ENCODE results near the gene PSEN1.

Gene PSEN1

DNA sequence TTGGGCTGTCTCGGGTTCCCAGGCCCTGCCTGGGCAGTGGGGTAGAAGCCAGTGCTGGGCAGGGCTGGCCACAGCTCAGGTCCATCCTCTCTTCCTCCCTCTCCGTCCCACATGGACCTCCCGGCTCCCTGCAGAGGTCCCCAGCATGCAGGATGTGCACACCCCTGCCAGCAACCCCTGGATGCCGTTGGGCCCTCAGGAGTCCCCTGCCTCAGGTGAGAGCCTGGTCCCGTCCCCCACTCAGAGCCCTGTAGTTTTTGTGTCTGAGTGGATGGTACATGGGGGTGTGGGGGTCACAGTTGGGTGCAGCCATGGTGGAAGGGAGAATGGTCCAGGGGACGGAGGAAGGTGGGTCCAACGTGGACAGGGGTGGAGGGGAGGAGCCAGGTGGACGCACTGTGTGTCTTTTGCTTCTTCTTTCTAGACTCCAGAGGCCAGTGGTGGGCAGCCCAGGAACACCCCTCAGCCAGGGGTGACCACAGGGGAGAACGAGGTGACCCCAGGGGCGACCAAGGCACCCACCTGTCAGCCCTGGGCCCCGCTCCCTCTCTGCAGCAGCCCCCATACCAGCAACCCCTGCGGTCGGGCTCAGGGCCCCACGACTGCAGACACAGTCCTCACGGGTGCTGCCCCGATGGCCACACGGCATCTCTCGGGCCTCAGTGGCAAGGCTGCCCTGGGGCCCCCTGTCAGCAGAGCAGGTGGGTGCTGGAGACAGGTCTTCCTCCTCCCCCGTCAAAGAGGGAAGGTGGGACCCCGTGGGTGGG, 122.7 kb downstream of the PSEN1 start:
- DNase-seq: no peak

DNA sequence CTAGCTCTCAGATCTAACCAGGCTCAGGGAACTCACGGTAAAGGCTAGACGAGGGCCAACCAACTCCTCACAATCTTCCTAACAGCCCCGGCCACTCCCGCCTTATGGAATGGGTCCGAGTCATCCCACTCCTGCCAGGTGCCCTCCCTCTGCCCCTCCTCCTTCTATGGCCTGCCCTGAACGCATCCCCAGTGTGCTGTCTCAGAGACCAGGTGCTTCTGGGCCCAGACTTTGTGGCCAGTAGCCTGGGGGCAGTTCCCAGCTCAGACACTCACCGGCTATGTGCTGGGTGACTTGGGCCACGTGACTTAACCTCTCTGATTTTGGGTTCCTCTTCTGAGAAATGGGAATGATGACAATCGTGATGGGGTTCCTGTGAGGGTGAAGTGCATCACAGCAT, 123.5 kb downstream of the PSEN1 start:
- no peak for DNase-seq

DNA sequence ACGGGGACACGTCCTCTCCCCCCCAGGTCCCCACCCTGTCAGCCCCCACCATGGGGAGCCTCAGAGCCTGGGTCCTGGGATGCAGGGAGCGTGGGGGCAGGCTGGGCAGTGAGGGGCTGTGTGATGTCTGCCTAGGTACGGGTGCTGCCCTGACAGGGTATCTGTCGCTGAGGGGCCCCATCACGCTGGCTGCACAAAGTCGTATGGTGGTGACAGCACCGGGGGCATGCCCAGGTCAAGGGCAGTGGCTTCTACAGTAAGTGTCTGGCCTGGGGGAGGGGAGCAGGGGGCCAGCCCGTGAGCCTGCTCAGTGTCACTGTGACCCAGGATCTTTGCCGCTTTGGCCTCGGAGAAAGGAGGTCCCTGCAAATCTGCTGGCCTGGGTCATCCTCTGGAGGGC, 124.3 kb downstream of the PSEN1 start:
- DNase-seq: no peak

DNA sequence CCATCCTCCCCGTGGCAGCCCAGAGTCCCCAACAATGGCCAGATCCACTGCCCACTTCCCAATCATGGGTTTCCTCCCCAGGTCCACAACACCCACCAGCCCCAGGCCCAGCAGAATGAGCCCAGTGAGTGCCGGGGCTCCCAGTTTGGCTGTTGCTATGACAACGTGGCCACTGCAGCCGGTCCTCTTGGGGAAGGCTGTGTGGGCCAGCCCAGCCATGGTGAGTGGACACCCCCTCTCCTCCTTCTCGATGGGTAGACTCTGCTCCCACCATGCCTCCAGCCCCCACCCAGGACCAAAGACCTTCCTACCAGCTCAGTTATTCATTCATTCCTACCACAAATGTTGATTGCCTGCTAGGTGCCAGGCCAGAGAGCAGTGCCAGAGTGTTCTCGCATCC, 124.8 kb downstream of the PSEN1 start:
- no peak for DNase-seq

DNA sequence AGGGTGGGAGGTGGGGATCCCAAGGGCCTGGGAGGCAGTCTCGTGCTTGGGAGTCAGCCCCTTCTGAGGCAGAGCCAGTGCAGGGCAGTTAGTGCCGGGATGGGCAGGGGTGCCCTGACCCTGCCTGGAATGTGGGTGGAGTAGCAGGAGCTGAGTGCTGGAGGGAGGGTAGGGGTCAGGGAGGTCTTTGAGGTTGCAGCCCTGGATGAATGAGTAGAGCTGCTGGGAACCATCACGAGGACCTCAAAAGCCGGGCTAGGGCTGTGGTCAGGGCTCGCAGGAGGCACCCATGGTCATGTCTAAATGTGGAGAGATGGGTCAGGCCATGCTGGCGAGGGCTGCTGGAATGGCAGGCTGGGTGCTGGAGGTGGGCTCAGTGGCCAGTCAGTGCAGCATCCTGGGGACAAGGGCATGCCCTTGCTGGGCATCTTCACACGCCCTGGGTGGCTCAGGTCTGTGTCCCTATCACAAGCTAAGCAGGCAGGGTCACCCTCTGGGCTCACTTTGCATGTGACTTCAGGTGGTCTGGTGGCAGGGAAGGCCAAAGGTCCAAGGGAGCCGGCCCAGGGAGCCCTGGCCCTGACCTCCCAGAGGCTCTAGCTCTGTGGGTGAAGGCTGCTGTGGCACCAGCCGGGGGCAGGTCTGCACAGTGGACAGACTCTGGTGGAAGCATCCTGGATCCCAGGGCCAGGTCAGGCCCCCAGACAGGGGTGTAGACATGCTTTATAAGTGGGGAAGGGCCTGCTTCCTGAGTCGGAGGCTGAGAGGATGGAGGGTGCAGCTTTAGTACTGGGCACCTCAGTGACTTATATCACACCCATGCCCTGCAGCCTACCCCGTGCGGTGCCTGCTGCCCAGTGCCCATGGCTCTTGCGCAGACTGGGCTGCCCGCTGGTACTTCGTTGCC, 125.5 kb downstream of the PSEN1 start:
- DNase-seq: no peak

DNA sequence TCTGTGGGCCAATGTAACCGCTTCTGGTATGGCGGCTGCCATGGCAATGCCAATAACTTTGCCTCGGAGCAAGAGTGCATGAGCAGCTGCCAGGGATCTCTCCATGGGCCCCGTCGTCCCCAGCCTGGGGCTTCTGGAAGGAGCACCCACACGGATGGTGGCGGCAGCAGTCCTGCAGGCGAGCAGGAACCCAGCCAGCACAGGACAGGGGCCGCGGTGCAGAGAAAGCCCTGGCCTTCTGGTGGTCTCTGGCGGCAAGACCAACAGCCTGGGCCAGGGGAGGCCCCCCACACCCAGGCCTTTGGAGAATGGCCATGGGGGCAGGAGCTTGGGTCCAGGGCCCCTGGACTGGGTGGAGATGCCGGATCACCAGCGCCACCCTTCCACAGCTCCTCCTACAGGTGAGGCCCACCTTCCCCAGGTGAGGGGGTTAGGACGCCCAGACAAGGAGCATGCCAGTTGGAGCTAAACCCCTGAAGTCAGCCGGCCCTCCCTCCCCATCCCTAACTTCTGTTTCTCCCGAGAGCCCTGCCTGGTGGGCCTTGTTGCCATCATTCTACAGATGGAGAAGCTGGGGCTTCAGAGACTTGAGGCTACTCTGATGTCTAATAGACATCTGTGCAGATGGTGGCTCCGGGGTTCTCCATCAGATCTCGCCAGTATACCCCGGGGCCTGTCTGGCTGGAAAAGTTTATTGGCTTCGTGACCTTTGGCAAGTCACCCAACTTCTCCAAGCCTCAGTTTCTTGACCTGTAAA, 126.3 kb downstream of the PSEN1 start:
- DNase-seq: no peak

DNA sequence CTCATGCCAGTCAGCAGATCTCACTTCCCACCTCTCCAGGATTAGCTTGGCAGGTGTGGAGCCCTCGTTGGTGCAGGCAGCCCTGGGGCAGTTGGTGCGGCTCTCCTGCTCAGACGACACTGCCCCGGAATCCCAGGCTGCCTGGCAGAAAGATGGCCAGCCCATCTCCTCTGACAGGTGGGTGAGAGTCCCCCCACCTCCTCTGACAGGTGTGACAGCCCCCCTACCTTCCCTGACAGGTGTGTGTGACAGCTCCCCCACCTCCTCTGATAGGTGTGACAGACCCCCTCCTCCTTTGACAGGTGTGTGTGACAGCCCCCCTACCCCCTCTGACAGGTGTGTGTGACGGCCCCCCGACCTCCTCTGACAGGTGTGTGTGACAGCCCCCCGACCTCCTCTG, 127.3 kb downstream of the PSEN1 start:
- DNase-seq: no peak

DNA sequence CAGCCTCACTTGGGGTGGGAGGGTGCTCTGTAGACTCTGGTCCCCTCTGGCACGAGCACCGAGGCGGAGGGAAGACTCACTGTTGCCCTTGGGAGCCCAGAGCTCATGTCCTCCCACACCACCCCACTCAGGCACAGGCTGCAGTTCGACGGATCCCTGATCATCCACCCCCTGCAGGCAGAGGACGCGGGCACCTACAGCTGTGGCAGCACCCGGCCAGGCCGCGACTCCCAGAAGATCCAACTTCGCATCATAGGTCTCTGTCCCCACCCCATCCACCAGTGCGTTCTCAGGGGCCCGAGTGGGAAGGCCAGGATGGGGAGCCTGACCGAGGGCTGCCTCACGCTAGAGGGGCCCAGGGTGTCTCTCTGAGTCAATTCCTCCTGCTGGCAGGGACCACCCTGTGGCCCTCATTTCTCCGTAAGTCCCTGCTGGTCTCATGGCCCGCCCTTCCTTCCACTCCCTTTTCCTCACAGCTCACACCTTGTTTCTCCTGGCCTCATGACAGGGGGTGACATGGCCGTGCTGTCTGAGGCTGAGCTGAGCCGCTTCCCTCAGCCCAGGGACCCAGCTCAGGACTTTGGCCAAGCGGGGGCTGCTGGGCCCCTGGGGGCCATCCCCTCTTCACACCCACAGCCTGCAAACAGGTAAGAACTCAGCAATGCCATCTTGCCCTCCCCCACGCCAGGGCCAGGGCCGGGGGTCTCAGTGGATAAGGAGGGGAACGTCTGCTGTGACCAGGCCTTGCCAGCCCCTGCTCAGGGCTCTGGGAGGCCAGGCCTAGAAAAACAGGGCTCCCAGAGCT, 128.0 kb downstream of the PSEN1 start:
- DNase-seq: no peak

DNA sequence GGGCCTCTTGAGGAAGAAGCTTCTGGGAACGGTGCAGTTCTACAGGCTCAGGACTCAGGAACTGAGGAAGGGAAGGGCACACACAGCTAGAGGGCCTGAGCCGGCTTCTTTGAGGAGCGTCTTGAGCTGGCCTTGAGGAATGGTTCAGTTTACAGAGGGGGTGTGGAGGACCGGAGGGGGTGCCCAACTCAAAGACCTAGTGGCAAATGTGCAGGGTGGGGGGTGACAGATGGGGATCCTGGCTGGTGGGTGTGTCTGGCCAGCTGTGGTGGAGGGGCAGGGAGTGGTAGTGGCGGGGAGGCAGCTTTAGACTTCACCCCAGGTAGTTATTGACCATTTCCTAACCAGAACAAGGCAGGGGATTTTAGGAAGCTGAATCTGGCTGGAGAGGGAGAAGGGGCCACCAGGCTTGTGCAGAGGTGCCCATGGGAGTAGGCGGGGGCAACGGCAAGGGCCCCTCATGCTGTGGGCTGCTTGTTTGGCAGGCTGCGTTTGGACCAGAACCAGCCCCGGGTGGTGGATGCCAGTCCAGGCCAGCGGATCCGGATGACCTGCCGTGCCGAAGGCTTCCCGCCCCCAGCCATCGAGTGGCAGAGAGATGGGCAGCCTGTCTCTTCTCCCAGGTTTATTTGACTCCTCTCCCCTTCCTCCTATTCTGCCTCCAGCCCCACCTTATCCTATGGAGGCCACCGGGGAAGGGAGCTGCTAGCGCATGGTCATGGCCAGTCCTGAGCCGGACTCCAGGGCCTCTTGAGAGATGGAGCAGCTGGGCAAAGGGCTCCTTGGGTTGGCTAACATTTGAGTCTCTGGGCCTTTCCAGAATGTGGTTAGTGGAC, 128.8 kb downstream of the PSEN1 start:
- DNase-seq: no peak

DNA sequence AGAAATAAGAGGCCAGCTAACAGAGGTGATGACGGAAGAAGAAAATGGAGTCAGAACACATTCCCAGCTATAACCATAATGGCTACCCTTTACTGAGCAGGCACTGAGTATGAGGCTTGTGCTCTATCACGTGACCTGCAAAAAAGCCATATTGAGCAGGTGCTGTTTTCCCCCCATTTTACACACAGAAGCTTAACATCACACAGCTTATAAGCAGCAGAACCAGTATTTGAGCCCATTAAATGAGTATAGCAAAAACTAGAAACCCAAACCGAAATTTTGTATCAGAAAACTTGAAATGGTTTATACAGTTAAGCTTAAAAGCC, 129.4 kb downstream of the PSEN1 start:
- no peak for DNase-seq

DNA sequence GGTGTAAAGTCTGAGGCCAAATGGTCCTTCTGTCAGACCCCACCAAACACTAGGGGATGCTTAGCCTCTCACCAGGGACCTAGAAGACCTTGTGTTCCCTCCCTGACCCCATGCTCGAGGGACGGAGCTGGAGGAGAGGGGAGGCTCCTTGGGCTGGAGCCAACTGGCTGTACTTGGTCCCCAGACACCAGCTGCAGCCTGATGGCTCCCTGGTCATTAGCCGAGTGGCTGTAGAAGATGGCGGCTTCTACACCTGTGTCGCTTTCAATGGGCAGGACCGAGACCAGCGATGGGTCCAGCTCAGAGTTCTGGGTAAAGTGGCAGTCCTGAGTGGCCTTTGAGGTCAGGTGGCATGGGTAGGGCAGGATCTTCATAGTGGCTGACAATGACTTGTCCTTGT, 130.0 kb downstream of the PSEN1 start:
- no peak for DNase-seq

DNA sequence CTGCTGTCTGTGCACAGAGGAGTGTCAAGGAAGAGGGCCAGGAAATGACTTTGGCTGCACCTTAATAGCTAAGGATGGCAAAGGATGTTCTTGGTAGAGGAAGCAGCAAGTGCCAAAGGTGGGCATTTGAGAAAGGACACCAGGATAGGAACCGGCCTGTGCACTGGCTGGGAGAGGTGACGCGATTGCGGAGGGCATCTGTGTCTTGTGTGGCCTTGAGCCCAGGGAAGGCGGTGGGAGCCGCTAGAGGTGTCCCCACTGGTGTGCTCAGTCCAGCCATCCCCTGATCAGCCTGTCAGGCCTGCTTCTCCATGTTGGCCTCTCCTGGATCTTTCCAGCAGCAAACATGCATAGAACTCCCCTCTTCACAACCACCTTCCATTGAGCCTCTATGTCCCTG, 131.2 kb downstream of the PSEN1 start:
- DNase-seq: no peak

DNA sequence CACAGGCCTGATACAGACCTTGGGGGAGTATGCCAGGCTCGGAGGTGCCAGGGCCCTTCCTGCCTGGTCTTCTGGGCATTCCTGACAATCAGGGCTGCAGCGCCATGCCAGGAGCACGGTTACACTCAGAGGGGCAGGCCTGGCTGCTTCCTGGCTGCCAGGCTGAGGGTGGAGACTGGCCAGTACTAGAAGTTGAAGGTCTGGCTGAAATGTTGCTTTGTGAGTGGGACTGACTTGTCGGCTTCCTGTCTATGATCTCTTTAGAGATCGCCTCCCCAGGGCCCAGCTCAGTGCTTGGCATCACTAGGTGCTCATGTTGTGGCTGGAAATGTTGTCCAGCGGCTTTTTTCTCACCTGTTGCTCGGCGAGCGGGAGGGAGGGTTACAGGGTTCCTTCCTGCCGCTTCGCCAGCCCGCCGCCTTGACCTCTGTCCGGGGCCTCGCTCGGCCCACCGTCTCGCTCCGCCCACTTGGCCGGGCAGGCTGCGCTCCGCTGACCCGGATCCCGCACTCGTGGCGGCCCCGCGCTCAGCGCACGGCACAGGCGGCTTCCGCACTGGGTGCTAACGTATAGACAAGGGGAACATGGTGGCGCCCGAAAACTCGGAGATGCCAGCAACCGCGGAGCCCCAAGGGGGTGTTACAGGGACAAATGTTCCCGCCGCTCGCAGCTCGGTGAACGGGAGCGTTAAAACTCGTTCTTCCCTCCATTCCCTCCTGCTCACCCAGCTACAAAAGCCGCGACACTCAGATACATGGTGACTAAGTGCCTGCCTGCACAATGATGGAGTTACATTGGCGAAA, 133.6 kb downstream of the PSEN1 start:
- no peak for DNase-seq

DNA sequence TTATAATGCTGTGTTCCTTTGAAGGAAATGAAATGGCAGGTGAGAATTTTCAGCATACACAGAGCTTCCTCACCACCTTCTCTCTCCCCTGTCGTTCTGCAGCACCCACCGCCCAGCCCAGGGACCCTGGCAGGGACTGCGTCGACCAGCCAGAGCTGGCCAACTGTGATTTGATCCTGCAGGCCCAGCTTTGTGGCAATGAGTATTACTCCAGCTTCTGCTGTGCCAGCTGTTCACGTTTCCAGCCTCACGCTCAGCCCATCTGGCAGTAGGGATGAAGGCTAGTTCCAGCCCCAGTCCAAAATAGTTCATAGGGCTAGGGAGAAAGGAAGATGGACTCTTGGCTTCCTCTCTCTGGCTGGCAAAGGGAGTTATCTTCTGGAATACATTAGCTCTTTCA, 136.1 kb downstream of the PSEN1 start:
- no peak for DNase-seq
